HCT116 (cell line): Measurements from ENCODE around the gene AFAP1.

Experiments used
- CEBPB ChIP-seq: IDR thresholded peaks from 2 replicates; pipeline ENCODE4 v1.6.1; 2012; ENCODE audit warnings: low read depth
- CTCF ChIP-seq, 3 experiments: fragments of 200-600 bp in 1 of 3; sonication (generic) in 1 of 3; IDR thresholded peaks in 2 of 3; conservative IDR thresholded peaks in 1 of 3; 2 replicates each; pipeline ENCODE4 v1.5.1; 2012 to 2017; ENCODE audit warnings: low read depth in 2 of 3, low read length in 2 of 3, antibody characterized with exemption in 1 of 3, borderline replicate concordance in 1 of 3, control low read depth in 1 of 3, mild to moderate bottlenecking in 1 of 3, mixed read lengths in 1 of 3, mixed run types in 1 of 3, moderate library complexity in 1 of 3; ENCODE audit not compliant: insufficient read depth in 1 of 3
- EZH2 ChIP-seq: fragments of 200-600 bp; sonication (generic); IDR thresholded peaks from 2 replicates; pipeline ENCODE4 v1.6.1; 2017; ENCODE audit warnings: antibody characterized with exemption, mixed run types
- POLR2A ChIP-seq: IDR thresholded peaks from 2 replicates; pipeline ENCODE4 v1.7.0; 2011; ENCODE audit warnings: borderline replicate concordance; ENCODE audit not compliant: insufficient read depth, insufficient read length; ENCODE audit errors: extremely low read depth
- POLR2AphosphoS5 ChIP-seq: IDR thresholded peaks from 2 replicates; pipeline ENCODE4 v1.6.1; 2011; ENCODE audit warnings: mild to moderate bottlenecking, low read depth, low read length, moderate library complexity
- SRF ChIP-seq: IDR thresholded peaks from 2 replicates; pipeline ENCODE4 v1.6.1; 2012; ENCODE audit warnings: low read depth
- YY1 ChIP-seq: IDR thresholded peaks from 2 replicates; pipeline ENCODE4 v1.6.1; 2011; ENCODE audit warnings: low read length, low read depth, moderate library complexity, mild to moderate bottlenecking; ENCODE audit not compliant: insufficient replicate concordance; ENCODE audit errors: extremely low read depth
- ZNF274 ChIP-seq: fragments of 200-500 bp; sonication (Bioruptor generic); IDR thresholded peaks from 2 replicates; pipeline ENCODE4 v1.6.1; 2014; ENCODE audit warnings: mild to moderate bottlenecking, low read depth, low read length, inconsistent platforms
- TF ChIP-seq, protein P1 (sequence below): IDR thresholded peaks from 2 replicates; pipeline ENCODE4 v1.6.1; 2012; ENCODE audit warnings: low read depth

DNA sequence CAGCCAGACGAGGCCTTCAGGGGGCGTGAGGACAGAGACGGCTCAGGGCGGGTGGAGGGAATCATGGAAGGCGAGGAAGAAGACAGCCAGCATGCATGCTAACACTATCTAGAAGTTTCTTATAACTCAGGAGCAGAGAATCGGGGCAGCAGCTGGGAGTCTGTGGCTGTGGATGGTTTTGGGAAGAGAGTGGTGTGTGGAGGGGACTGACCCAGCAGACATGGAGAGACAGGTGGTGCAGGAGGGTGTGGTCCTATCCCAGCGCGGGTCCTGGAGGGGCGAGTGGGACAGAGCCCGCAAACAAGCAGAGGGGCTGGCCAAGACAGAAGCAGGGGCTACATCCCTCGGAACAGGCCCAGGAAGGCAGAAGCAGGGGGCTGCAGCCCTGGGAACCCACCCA is 192.1 kb downstream of the AFAP1 start:
- TF ChIP-seq CTCF (IDR thresholded peaks at IDR 0.05 in 2 of 3, conservative IDR thresholded peaks at IDR 0.05 in 1 of 3; ENCODE audit: borderline replicate concordance in 1 of 3, insufficient read depth in 1 of 3, low read depth in 2 of 3, low read length in 2 of 3) (no peak), POLR2A (no peak), EZH2 (no peak), CEBPB (no peak), SRF (no peak), POLR2AphosphoS5 (no peak), YY1 (no peak), ZNF274 (no peak)
- TF ChIP-seq, protein P1, sequence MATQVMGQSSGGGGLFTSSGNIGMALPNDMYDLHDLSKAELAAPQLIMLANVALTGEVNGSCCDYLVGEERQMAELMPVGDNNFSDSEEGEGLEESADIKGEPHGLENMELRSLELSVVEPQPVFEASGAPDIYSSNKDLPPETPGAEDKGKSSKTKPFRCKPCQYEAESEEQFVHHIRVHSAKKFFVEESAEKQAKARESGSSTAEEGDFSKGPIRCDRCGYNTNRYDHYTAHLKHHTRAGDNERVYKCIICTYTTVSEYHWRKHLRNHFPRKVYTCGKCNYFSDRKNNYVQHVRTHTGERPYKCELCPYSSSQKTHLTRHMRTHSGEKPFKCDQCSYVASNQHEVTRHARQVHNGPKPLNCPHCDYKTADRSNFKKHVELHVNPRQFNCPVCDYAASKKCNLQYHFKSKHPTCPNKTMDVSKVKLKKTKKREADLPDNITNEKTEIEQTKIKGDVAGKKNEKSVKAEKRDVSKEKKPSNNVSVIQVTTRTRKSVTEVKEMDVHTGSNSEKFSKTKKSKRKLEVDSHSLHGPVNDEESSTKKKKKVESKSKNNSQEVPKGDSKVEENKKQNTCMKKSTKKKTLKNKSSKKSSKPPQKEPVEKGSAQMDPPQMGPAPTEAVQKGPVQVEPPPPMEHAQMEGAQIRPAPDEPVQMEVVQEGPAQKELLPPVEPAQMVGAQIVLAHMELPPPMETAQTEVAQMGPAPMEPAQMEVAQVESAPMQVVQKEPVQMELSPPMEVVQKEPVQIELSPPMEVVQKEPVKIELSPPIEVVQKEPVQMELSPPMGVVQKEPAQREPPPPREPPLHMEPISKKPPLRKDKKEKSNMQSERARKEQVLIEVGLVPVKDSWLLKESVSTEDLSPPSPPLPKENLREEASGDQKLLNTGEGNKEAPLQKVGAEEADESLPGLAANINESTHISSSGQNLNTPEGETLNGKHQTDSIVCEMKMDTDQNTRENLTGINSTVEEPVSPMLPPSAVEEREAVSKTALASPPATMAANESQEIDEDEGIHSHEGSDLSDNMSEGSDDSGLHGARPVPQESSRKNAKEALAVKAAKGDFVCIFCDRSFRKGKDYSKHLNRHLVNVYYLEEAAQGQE, result no peak
